Stimulated activated CD4-positive, alpha-beta T cell treated with anti-CD3 and anti-CD28 coated beads, Interleukin-15, amount 100 ng/mL, for 1 hour (primary cell): ENCODE measurements around the gene ITGBL1.

Experiments used
- DNase-seq, 2 donors: peaks; one replicate each; pipeline ENCODE4 v3.0.0-alpha.2; 2020; ENCODE audit warnings: low read depth in 1 of 2, low spot score in 1 of 2

The ITGBL1 gene

DNA sequence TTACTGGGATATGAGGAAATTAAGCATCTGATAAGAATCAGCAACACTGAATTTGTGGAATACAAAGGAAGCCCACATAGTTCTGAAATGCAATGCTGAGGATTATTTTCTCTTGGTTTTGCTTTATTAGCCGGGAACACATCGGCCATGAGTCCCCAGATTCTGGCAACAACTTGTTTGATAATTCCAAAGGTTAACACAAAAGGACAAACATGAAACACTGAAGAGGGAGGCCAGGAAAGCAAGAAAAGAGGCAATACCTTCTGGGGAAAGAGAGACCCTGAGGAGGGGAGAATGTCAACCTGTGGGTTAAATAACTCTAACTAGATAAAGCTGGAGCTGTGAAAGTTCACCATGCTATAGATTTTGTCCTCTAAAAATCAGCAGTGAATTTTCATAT, 285.9 kb downstream of the ITGBL1 start:
- no peak for DNase-seq

DNA sequence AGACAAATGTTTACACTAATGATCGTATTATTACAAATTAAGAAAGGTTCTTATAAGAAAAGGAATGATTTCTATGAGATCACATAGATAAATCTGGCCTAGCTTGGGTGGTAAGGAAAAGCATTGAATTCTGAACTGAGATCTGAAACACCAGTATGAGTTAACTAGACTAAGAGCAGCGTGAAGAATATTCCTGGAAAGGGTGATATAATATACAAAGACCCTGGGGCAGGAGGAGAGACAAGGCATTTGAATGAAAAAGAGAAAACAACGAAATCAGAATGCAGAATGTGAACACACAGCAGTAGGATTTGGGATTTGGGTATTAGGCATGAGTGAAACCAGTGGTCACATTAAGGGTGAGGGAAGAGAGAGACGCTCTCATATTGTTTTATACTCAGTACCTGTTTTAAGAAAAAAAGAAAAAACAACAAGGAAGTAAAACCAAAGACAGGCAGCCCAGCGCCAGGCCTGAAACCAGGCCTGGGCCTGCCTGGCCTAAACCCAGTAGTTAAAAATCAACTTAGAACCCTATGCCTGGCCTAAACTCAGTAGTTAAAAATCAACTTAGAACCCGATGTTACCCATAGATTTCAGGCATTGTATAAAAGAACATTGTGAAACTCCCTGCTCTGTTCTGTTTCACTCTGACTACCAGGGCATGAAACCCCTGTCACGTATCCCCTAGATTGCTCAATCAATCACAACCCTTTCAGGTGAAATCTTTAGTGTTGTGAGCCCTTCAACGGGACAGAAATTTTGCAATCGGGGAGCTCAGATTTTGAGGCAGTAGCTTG, 287.1 kb downstream of the ITGBL1 start:
- DNase-seq = no peak

DNA sequence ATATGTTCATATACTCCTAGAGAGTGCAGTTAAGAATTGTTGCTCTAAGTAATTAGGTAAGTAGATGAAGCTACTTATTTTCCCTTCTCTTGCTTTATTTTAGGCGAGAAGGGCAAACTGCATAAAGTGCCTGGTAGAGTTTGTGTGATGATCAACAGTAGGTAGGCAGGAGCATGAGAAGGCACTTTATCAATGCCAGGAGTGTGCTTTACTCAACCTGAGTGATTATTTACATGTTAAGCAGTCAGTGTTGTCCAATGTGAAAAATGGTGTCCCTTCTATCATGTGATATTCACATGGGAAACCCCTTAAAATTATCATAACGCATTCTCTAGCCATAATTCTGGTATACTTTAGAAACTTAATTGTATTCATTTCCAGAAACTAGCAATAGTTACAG, 294.0 kb downstream of the ITGBL1 start:
- DNase-seq = no peak

GRCh38 chr13:101747039-101747438, 294.6 kb downstream of the ITGBL1 start:
- DNase-seq = no peak

GRCh38 chr13:101749584-101749983, 297.1 kb downstream of the ITGBL1 start:
- DNase-seq = no peak

GRCh38 chr13:101751488-101751887, 299.0 kb downstream of the ITGBL1 start:
- no peak for DNase-seq

DNA sequence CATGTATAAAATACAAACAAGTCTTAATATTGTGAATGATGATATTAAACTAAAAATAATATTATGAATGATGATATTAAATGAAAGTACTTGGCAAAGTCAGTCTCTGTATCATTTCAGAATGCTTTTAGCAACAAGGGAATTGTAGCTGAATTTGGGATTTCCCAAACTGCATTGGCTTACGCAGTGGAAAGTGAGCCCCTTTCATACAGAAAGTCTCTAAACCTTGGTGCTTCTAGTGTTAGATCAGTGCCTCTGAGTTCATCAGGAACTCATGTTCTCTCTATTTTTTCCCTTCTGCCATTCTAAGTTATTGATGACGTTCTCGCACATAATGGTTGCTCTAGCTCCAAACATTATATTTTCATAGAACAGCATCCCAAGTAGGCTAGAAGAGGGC, 300.0 kb downstream of the ITGBL1 start:
- no peak for DNase-seq

DNA sequence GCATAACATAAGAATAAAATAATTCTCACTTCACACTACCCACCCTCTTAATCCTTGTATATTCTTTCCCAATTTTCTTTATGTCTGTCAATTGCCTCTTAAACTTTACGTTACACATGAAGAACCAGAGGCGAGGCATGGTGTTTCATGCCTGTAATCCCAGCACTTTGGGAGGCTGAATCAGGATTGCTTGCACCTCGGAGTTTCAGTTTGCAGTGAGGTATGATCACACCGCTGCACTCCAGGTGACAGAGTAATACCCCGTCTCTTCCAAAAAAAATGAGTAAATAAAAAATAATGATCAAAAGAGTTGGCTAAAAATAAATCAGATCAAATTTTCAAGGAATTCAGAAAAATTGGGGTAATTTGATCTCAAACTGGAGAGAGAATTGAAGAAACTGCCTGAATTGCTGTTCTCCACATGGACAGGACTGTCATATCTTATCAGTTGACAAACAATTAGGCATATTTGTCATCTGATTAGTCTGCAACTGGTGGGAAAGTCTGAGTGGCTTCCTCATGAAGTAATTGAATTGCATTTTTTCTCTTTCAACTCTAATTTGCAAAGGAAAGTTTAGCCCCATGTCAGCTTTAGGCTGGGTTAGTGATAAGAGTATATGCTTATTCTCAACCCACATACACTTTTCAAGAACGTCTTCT, 302.9 kb downstream of the ITGBL1 start:
- no peak for DNase-seq

GRCh38 chr13:101757446-101758039, 305.1 kb downstream of the ITGBL1 start:
- DNase-seq = no peak

DNA sequence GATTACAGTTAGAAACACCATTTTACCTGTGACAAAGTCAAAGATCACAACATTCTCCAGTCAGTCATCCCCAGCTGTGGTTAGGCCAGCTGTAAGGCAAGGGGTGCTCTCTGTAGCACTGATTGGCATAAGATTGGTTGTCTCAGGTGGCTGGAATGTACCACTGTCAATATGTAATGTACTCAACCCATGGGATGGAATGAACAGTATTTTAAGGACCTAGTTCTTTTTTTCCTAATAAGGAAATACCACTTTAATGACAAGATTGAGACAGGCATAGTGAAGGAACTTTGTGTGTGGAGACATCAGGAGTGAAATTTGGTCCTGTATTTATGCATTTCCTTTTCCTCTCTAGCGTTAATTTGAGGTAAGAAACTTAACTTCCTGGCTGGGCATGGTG, 310.7 kb downstream of the ITGBL1 start:
- DNase-seq = no peak
